ENCODE data around the gene SYNPO2.
"Not testable (repeated sequence)": the region's sequence is repeated elsewhere in the genome, so short reads cannot be mapped to it uniquely, and the experiment has no call there.

The SYNPO2 gene

GRCh38 chr4:118976193-118976560, 87.5 kb downstream of the SYNPO2 start:
- H3K4me3 ChIP-seq (ENCODE audit: low read depth in 1 of 2, low read length in 2 of 2); H3K36me3 ChIP-seq (ENCODE audit: control insufficient read depth in 1 of 2, insufficient read depth in 2 of 2, low read length in 2 of 2); H3K27ac ChIP-seq (ENCODE audit: low read length); H3K27me3 ChIP-seq (ENCODE audit: low read depth, low read length); H3K9me3 ChIP-seq (ENCODE audit: control insufficient read depth in 1 of 2, low read length in 2 of 2): not testable (repeated sequence)
- H3K4me1 ChIP-seq (ENCODE audit: control insufficient read depth in 1 of 2, insufficient read depth in 2 of 2, low read length in 2 of 2), result peaks cover 5 to 32% of the 10 kb centered on the region in 2 donors

GRCh38 chr4:118977100-118977499, 88.4 kb downstream of the SYNPO2 start:
- H3K4me3 ChIP-seq (ENCODE audit: low read depth in 1 of 2, low read length in 2 of 2); H3K9me3 ChIP-seq (ENCODE audit: control insufficient read depth in 1 of 2, low read length in 2 of 2); H3K27me3 ChIP-seq (ENCODE audit: low read depth, low read length); H3K36me3 ChIP-seq (ENCODE audit: control insufficient read depth in 1 of 2, insufficient read depth in 2 of 2, low read length in 2 of 2); H3K27ac ChIP-seq (ENCODE audit: low read length): not testable (repeated sequence)
- peaks cover 5 to 40% of the 10 kb centered on the region in 2 donors for H3K4me1 ChIP-seq (ENCODE audit: control insufficient read depth in 1 of 2, insufficient read depth in 2 of 2, low read length in 2 of 2)

DNA sequence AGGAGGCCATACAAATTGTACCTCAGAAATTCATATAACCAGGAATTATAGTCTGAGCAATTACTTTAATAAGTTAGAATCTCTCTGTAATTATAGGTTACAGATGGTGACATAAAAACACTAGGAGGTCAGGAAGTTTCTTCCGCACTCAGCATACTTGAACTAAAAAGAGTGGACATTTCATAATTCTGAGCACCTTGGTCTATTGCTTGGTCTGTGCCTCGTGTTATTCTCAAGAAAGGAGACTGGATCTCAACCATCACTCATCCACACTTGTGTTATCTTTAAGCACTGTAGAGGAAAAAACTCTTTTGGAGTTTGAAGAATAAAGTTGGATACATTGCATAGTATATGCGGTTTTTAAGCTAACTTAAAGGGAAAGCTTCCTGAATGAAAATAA, 91.1 kb downstream of the SYNPO2 start:
- H3K4me1 ChIP-seq (ENCODE audit: control insufficient read depth in 1 of 2, insufficient read depth in 2 of 2, low read length in 2 of 2), result peaks cover 5 to 41% of the 10 kb centered on the region in 2 donors
- no peaks in the 10 kb centered on the region for H3K9me3 ChIP-seq (ENCODE audit: control insufficient read depth in 1 of 2, low read length in 2 of 2)
- no peaks in the 10 kb centered on the region for H3K27me3 ChIP-seq (ENCODE audit: low read depth, low read length)
- no peak overlapping the region for H3K4me3 ChIP-seq (ENCODE audit: low read depth in 1 of 2, low read length in 2 of 2)
- H3K27ac ChIP-seq (ENCODE audit: low read length), result peak overlapping the region; percentile 37
- H3K36me3 ChIP-seq (ENCODE audit: control insufficient read depth in 1 of 2, insufficient read depth in 2 of 2, low read length in 2 of 2), result no peaks in the 10 kb centered on the region

DNA sequence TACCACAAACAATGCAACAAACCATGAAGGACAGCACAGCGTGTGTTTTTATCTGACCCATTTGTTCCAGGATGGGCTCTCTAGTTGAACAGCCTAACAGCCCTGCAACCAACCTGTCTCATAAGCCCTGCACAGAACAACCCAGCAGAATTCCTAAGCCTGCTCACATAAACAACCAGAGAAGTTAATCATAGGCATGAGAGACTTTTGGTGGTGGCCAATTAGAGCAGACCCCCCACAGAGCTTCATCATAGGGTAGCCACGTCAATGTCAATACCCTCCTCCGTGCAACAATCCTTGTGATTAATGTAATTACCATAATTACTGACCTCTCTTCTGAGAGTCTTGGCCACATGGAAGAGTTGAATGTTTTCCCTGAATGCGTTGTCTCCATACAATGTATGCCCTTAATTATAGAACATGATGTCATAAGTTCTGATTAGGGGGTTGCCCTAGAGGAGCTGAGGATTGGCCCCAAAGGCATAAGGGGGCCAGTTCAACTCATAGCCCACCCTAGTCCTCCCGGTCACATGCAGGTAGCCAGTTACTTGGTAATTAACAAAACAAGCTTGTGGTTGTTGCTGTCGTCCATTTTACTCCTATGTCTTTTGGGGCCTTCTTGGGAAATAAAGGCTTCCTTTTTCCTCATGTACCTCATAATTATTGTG, 92.7 kb downstream of the SYNPO2 start:
- no peaks in the 10 kb centered on the region for H3K36me3 ChIP-seq (ENCODE audit: control insufficient read depth in 1 of 2, insufficient read depth in 2 of 2, low read length in 2 of 2)
- H3K4me3 ChIP-seq (ENCODE audit: low read depth in 1 of 2, low read length in 2 of 2), result no peak overlapping the region
- H3K27me3 ChIP-seq (ENCODE audit: low read depth, low read length), result no peaks in the 10 kb centered on the region
- peaks cover 0 to 41% of the 10 kb centered on the region in 2 donors for H3K4me1 ChIP-seq (ENCODE audit: control insufficient read depth in 1 of 2, insufficient read depth in 2 of 2, low read length in 2 of 2)
- peak overlapping the region; percentile 67 for H3K27ac ChIP-seq (ENCODE audit: low read length)
- H3K9me3 ChIP-seq (ENCODE audit: control insufficient read depth in 1 of 2, low read length in 2 of 2), result no peaks in the 10 kb centered on the region

DNA sequence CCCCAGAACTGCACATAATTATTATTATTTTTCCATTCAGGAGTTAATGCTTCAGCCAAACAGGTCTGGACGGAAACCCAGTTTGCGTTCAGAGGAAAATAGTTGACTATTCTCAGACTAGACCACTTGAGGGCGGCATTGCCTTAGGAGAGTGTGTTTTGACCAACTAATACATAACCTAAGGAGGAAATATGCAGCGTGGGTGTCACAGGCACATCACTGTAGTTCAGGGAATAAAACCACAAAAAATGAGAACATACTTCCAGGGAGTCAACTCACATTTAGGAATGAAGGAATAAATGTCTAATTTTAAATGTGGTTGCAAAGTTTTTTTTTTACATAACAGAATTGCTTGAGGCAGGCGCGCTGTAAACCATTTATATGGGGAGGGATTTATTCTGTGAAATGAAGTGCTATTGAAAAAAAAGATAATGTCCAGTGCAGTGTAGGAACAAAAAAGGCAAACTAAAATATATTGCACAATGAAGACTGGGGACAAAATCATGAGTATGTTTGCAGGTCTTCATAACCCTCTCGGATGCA, 93.3 kb downstream of the SYNPO2 start:
- Histone ChIP-seq H3K27ac (ENCODE audit: low read length) (peak overlapping the region; percentile 67), H3K27me3 (ENCODE audit: low read depth, low read length) (no peaks in the 10 kb centered on the region), H3K9me3 (ENCODE audit: control insufficient read depth in 1 of 2, low read length in 2 of 2) (no peaks in the 10 kb centered on the region), H3K4me1 (ENCODE audit: control insufficient read depth in 1 of 2, insufficient read depth in 2 of 2, low read length in 2 of 2) (peaks cover 0 to 41% of the 10 kb centered on the region in 2 donors), H3K4me3 (ENCODE audit: low read depth in 1 of 2, low read length in 2 of 2) (no peak overlapping the region), H3K36me3 (ENCODE audit: control insufficient read depth in 1 of 2, insufficient read depth in 2 of 2, low read length in 2 of 2) (no peaks in the 10 kb centered on the region)

GRCh38 chr4:118983293-118983692, 94.6 kb downstream of the SYNPO2 start:
- Histone ChIP-seq H3K27ac (ENCODE audit: low read length) (peak overlapping the region; percentile 67), H3K4me1 (ENCODE audit: control insufficient read depth in 1 of 2, insufficient read depth in 2 of 2, low read length in 2 of 2) (peaks cover 4 to 45% of the 10 kb centered on the region in 2 donors), H3K4me3 (ENCODE audit: low read depth in 1 of 2, low read length in 2 of 2) (no peak overlapping the region), H3K27me3 (ENCODE audit: low read depth, low read length) (no peaks in the 10 kb centered on the region), H3K36me3 (ENCODE audit: control insufficient read depth in 1 of 2, insufficient read depth in 2 of 2, low read length in 2 of 2) (no peaks in the 10 kb centered on the region), H3K9me3 (ENCODE audit: control insufficient read depth in 1 of 2, low read length in 2 of 2) (no peaks in the 10 kb centered on the region)

DNA sequence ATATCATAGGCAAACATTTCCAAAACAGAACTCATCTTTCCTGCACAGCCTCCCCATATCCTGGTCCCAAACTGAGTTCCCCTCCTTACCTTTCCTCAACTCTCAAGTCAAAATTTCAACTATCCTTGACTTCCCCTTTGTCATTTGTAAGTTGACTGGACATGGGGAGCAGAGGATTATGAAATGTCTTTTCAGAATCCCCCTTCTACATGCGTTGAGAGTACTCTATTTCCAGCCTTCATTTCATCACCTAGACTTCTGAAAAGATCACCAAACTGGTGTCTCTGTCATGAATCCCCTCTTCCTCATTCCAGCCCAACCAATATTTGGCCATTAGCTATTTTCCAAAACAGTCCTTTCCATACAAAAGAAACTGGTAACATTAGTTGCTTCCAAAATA, 95.2 kb downstream of the SYNPO2 start:
- Histone ChIP-seq H3K27me3 (ENCODE audit: low read depth, low read length) (no peaks in the 10 kb centered on the region), H3K27ac (ENCODE audit: low read length) (peak overlapping the region; percentile 67), H3K36me3 (ENCODE audit: control insufficient read depth in 1 of 2, insufficient read depth in 2 of 2, low read length in 2 of 2) (no peaks in the 10 kb centered on the region), H3K4me1 (ENCODE audit: control insufficient read depth in 1 of 2, insufficient read depth in 2 of 2, low read length in 2 of 2) (peaks cover 9 to 40% of the 10 kb centered on the region in 2 donors), H3K4me3 (ENCODE audit: low read depth in 1 of 2, low read length in 2 of 2) (no peak overlapping the region), H3K9me3 (ENCODE audit: control insufficient read depth in 1 of 2, low read length in 2 of 2) (no peaks in the 10 kb centered on the region)

DNA sequence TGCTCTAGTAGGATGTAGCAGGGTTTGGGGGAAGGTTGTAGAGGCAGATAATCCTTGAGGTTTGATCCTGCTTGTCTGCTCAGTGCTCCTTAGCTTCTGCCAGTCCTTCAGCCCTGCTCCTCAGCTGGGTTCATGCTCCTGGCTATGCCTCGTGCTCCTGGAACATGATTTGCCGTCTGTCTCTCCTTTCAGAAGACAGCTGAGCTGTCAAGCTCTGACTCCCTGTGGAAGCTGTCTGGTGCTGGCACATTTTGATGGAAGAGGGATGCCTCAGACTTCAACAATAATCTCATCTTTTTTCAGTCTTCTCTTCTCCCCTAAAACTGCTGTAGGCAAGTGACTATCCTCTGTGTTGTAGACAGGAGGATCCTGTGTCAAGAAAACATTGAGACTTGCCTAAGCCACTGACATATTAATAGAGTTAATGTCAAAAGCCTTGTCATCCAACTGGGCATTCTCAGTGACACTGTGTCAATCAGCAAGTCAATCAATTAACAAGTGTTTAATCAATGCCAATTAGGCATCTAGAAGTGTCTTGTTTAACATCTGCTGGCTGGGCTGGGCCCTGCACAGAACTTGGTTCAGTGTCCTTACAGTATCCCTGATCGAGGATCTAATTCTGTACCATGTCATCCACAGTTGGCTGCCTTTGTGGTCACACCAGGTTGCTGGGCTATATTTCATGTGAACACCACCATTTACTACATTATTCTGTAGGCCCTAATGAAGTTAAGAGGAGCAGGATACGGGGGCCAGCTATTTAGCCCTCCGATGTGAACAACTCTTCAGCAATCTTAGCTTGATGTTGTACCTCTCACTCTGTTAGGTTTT, 96.7 kb downstream of the SYNPO2 start:
- H3K27me3 ChIP-seq (ENCODE audit: low read depth, low read length), result no peaks in the 10 kb centered on the region
- peaks cover 13 to 34% of the 10 kb centered on the region in 2 donors for H3K4me1 ChIP-seq (ENCODE audit: control insufficient read depth in 1 of 2, insufficient read depth in 2 of 2, low read length in 2 of 2)
- no peaks in the 10 kb centered on the region for H3K36me3 ChIP-seq (ENCODE audit: control insufficient read depth in 1 of 2, insufficient read depth in 2 of 2, low read length in 2 of 2)
- H3K9me3 ChIP-seq (ENCODE audit: control insufficient read depth in 1 of 2, low read length in 2 of 2), result no peaks in the 10 kb centered on the region
- no peak overlapping the region for H3K4me3 ChIP-seq (ENCODE audit: low read depth in 1 of 2, low read length in 2 of 2)
- peak overlapping the region; percentile 93 for H3K27ac ChIP-seq (ENCODE audit: low read length)

DNA sequence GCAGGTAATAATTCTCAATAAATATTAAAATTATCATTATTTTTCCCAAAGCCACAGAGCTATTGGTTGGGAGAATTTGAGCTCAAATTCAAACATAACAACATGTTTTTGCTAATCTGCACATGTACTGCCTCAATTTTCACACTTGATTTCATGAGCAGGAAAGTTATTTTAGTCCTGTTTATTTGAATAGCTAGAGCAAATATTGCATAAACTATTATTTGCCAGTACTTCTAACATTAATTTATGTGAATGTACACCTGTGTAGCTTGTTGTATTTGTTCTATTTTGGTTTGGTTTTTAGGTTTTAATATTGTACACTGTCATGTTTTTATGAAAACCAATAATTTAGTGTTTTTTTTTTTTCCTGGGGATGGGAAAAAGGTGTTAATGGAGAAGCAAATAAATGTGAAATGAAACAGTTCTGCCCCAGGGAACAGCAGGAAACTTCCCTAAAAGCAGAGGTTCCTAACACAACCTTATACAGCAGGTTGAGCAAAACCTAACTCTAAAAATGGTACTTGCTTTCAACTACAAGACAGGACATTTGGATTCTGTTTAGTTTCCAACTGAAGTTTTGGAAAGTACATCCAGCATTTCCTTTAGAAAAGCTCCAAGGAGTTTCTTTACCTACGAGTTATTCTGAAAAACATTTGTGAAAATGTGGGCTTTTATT, 99.4 kb downstream of the SYNPO2 start:
- peak overlapping the region; percentile 93 for H3K27ac ChIP-seq (ENCODE audit: low read length)
- no peak overlapping the region for H3K4me3 ChIP-seq (ENCODE audit: low read depth in 1 of 2, low read length in 2 of 2)

GRCh38 chr4:118988635-118988972, 100.0 kb downstream of the SYNPO2 start:
- Histone ChIP-seq H3K4me1 (ENCODE audit: control insufficient read depth in 1 of 2, insufficient read depth in 2 of 2, low read length in 2 of 2) (peaks cover 9 to 13% of the 10 kb centered on the region in 2 donors), H3K27me3 (ENCODE audit: low read depth, low read length) (no peaks in the 10 kb centered on the region), H3K27ac (ENCODE audit: low read length) (peak overlapping the region; percentile 93), H3K36me3 (ENCODE audit: control insufficient read depth in 1 of 2, insufficient read depth in 2 of 2, low read length in 2 of 2) (no peaks in the 10 kb centered on the region), H3K9me3 (ENCODE audit: control insufficient read depth in 1 of 2, low read length in 2 of 2) (no peaks in the 10 kb centered on the region), H3K4me3 (ENCODE audit: low read depth in 1 of 2, low read length in 2 of 2) (no peak overlapping the region)

More for the DNA sequence above, 99.4 kb downstream of the SYNPO2 start:
- H3K9me3 ChIP-seq (ENCODE audit: control insufficient read depth in 1 of 2, low read length in 2 of 2), result no peaks in the 10 kb centered on the region
- no peaks in the 10 kb centered on the region for H3K27me3 ChIP-seq (ENCODE audit: low read depth, low read length)
- H3K4me1 ChIP-seq (ENCODE audit: control insufficient read depth in 1 of 2, insufficient read depth in 2 of 2, low read length in 2 of 2), result peaks cover 13 to 14% of the 10 kb centered on the region in 2 donors
- no peaks in the 10 kb centered on the region for H3K36me3 ChIP-seq (ENCODE audit: control insufficient read depth in 1 of 2, insufficient read depth in 2 of 2, low read length in 2 of 2)

All from muscle layer of duodenum (tissue), 2 donors.